Subcutaneous preadipocyte (primary cell): ENCODE measurements around the gene CCNI. TPM values are rescaled to one million over a fixed set of nuclear protein-coding genes. Genes with fewer than 3 reads are reported as not detected.

Experiments
- total RNA-seq: library from RNA; depleted of rRNA; stranded (reverse); fragments of >200 nt; gene quantifications from 2 replicates; pipeline ENCODE4 v1.2.3, GENCODE V29; 2012

The CCNI gene, protein sequence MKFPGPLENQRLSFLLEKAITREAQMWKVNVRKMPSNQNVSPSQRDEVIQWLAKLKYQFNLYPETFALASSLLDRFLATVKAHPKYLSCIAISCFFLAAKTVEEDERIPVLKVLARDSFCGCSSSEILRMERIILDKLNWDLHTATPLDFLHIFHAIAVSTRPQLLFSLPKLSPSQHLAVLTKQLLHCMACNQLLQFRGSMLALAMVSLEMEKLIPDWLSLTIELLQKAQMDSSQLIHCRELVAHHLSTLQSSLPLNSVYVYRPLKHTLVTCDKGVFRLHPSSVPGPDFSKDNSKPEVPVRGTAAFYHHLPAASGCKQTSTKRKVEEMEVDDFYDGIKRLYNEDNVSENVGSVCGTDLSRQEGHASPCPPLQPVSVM
- total RNA-seq = 147 and 171 TPM in 2 replicates

DNA sequence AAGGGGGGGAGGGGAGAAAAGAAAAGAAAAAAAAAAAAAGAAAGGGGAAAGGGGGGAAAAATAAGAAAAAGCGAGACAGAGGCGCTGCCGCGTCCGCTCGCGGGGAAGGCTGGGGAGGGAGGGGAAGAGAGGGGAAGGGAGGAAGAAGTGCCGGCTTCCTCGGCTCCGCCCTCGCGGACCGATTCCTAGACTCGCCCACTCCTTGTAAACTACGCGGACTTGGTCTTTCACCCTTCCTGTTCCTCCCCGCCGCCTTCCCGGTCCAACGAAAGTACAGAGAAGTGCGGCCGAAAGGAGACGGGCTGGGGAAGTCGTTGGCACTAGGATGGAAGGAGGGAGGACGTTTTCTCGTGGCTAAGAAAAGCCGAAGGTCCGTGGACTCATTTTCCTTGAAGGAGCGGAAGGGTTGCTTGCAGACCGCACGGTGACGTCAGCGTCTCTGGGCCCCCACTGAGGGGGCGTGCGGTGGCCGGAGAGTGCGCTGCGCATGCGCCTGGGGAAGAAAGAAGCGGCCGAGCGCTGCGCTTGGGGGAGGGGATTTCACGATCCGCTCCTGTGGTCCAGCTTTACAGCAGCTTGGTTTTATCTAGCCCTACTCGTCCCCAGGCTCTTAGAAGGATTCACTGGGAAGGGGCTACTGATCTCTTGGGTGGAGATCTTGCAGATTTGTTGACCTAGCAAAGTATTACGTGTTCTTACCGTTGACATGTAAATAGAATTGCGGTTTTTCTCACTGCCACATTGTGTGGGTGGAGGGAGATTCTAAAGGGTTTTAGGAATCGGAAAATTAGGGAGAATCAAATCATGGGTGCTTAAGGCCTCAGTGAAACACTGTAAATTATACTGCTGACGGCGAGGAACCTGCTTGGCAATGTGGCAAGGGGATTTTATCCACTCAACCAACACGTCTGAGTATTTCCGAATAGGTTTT lies at the start of gene CCNI:
Gene CCNI (minus strand): TSS at position 121 of the 931 bp plus-strand sequence. CDS start 9,627 bp downstream, outside the sequence.

Other genes starting within 250 kb of the CCNI start
- not detected in 2 replicates for gene SOWAHB, start 177.8 kb downstream of the CCNI start, total RNA-seq
- 155 and 159 TPM in 2 replicates for gene SEPTIN11, start 126.2 kb downstream of the CCNI start, total RNA-seq
- 9.8 and 12.5 TPM in 2 replicates for gene CCNG2, start 81.2 kb upstream of the CCNI start, total RNA-seq